NCI-H146 (cell line): ENCODE data around the gene BRCA2.
"Not testable (repeated sequence)": the region's sequence is repeated elsewhere in the genome, so short reads cannot be mapped to it uniquely, and the experiment has no call there.

Source experiments
- DNase-seq: peaks from one replicate; lab custom pipeline; 2025; lab: John Stamatoyannopoulos, UW

The BRCA2 gene

GRCh38 chr13:32311188-32311897 is 4.0 kb upstream of the BRCA2 start:
- no peak for DNase-seq

- DNase-seq, result peak; percentile 56
Observed at GRCh38 chr13:32314271-32315237, 754 bp upstream of the BRCA2 start.

DNA sequence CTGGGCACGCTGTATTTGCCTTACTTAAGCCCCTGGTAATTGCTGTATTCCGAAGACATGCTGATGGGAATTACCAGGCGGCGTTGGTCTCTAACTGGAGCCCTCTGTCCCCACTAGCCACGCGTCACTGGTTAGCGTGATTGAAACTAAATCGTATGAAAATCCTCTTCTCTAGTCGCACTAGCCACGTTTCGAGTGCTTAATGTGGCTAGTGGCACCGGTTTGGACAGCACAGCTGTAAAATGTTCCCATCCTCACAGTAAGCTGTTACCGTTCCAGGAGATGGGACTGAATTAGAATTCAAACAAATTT is 676 bp downstream of the BRCA2 start:
- DNase-seq, result no peak

- DNase-seq, result no peak
Observed at GRCh38 chr13:32316501-32316900, 1.2 kb downstream of the BRCA2 start.

DNA sequence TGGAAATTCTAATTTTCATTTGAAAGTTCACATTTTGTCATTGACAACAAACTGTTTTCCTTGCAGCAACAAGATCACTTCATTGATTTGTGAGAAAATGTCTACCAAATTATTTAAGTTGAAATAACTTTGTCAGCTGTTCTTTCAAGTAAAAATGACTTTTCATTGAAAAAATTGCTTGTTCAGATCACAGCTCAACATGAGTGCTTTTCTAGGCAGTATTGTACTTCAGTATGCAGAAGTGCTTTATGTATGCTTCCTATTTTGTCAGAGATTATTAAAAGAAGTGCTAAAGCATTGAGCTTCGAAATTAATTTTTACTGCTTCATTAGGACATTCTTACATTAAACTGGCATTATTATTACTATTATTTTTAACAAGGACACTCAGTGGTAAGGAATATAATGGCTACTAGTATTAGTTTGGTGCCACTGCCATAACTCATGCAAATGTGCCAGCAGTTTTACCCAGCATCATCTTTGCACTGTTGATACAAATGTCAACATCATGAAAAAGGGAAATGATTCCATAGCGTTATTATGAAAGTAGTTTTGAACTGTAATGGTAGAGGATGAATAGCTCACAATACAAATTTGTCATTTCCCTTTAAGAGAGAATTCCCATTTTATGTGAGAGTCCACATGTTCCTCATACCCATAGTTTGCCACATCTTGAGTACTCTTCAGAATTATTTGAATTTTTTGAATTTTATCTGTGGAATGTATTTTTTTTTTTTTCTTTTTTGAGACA is 2.6 kb downstream of the BRCA2 start:
- no peak for DNase-seq

GRCh38 chr13:32320528-32320927 is 5.2 kb downstream of the BRCA2 start:
- no peak for DNase-seq

DNA sequence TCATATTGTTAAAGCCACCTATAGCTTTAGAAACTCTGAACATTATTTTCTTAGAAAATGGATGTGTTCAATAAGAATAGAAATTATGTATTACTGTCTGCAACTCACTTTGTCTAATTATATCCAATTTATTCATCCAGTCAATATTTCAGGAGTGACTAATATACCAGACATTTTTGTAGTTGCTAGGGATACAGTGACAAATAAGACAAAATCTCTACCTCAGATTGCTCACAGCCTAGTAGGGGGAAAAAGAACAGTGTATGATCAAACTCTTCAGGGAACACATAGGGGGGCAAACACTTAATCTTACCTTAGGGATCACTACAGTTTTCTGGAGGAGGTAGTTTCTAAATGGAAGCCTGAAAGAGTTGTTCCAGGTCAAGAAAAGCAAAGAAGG is 8.6 kb downstream of the BRCA2 start:
- DNase-seq, result no peak

GRCh38 chr13:32330441-32330840 is 15.1 kb downstream of the BRCA2 start:
- DNase-seq, result no peak

DNA sequence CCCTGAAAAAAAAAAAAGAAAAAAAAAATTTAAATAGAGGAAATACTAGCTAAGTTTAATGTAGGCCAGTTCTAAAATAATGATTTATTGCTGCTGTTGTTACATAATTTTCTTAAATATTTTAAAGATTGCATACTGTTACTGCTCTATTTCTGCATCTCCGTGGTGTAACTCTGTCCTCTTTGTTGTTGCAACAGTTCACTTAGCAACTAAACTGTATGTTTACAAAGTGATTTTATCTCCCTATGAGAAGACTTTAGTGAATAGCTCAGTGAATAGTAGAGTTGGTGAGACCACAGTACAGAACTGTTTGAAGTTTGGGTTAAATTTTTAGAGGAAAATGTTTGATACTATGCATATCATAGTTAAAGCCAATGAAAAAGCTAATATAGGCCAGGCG is 19.4 kb downstream of the BRCA2 start:
- no peak for DNase-seq

GRCh38 chr13:32340914-32341313 is 25.6 kb downstream of the BRCA2 start:
- no peak for DNase-seq

DNA sequence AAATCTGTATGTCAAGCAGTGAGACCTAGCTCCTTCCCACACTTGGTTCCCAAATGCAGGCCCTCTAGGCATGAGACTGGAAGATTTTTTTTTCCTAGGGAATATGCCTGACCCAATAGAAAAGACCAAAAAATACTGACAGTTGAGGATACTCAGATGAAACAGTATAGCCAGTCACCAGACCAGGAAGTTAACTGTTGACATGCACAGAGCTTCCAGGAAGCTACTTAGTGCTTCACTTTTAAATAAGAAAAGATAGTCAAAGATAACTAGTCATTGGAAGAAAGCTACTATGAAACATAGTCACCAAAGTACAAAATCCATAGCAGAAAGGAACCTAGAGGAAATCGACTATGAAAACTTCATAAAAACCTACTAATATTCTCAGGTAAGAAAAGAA is 32.3 kb downstream of the BRCA2 start:
- no peak for DNase-seq

DNA sequence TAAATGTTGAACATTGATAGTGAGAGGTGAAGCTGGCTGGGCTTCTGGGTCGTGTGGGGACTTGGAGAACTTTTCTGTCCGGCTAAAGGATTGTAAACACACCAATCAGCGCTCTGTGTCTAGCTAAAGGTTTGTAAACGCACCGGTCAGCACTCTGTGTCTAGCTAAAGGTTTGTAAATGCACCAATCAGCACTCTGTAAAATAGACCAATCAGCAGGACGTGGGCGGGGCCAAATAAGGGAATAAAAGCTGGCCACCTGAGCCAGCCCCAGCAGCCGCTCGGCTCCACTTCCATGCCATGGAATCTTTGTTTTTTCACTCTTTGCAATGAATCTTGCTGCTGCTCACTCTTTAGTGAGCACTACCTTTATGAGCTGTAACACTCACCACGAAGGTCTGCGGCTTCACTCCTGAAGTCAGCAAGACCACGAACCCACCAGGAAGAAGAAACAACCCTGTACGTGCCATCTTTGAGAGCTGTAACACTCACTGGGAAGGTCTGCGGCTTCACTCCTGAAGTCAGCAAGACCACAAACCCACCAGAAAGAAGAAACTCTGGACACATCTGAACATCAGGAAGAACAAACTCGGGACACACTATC is 35.6 kb downstream of the BRCA2 start:
- not testable (repeated sequence) for DNase-seq

- no peak for DNase-seq
Observed at GRCh38 chr13:32354040-32354439, 38.7 kb downstream of the BRCA2 start.

DNA sequence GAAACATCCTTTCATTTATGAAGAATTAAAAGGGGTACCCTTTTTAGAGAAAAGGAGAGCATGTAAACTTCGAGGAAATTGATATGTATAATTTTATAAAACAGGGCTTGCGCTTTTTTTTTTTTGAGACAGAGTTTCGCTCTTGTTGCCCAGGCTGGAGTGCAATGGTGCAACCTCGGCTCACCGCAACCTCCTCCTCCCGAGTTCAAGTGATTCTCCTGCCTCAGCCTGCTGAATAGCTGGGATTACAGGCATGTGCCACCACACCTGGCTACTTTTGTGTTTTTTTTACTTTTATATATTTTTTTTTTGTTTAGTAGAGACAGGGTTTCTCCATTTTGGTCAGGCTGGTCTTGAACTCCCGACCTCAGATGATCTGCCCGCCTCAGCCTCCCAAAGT is 40.6 kb downstream of the BRCA2 start:
- DNase-seq, result not testable (repeated sequence)

- no peak for DNase-seq
Observed at GRCh38 chr13:32362574-32362973, 47.3 kb downstream of the BRCA2 start.

DNA sequence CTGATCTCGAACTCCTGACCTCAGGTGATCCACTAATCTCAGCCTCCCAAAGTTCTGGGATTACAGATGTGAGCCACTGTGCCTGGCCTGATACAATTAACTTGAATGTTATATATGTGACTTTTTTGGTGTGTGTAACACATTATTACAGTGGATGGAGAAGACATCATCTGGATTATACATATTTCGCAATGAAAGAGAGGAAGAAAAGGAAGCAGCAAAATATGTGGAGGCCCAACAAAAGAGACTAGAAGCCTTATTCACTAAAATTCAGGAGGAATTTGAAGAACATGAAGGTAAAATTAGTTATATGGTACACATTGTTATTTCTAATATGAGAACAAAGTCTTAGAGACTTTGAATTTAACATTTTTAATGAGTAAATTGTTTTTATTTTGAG is 55.5 kb downstream of the BRCA2 start:
- no peak for DNase-seq

DNA sequence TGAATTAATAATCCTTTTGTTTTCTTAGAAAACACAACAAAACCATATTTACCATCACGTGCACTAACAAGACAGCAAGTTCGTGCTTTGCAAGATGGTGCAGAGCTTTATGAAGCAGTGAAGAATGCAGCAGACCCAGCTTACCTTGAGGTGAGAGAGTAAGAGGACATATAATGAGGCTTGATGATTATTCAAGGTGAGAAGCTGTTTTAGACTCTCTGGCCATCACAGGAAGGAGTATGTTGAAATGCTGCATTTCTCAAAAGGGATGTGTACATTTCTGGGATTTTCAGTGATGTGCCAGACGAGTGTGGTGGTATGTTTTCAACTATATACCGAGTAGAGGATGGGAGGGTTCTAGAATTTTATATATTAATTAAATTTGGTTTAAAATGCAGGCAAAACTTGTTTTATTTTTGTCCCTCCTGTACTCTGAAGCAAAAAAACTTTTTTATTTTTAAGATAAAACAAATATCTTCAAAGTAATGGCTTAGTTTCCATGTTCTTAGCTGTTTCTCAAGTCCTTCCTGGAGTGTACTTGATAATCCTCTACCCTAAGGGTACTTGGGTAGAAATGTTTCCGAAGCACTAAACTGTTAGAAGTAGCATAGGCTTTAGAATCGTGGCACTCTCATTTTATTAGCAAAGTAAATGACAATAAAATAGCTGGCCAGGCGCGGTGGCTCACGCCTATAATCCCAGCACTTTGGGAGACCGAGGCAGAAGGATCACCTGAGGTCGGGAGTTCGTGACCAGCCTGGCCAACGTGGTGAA is 61.5 kb downstream of the BRCA2 start:
- no peak for DNase-seq

DNA sequence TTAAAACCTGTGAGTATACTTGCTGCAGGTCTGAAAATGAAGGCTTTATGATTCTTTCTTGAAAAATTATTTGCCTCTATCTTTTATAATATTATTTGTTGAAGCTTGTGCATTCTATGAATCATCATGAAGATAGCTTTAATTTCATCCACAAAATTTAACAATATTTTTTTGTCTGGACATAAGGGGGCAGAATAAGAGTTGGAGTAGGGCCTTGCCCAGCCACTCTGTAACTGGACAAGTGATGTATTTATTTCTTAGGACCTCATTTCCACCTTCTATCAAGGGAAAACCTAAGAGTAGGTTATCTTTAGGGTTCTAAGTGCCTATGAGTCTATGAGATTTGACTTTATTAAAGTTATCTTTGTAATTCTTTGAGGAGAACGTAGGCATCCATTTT is 62.7 kb downstream of the BRCA2 start:
- DNase-seq, result no peak

DNA sequence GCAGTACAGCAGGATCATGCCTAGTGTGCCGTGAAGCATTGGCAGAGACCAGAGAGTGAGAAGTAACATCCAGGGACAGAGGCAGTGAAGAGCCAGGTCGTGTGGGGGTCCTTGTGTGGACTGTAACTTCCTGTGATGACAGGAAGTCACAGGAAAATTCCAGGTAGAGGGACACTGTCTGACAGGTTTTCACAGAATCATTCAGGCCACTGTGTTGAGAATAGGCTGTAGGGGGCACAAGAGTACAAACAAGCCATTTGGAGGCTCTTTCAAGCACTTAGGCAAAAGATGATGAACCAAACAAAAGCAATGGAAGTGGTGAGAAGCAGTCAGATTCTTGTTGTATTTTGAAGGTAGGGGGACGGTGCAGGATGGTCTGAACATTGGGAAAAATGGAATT is 66.2 kb downstream of the BRCA2 start:
- DNase-seq, result peak; percentile 50

- DNase-seq, result no peak
Observed at GRCh38 chr13:32383836-32384618, 68.7 kb downstream of the BRCA2 start.

DNA sequence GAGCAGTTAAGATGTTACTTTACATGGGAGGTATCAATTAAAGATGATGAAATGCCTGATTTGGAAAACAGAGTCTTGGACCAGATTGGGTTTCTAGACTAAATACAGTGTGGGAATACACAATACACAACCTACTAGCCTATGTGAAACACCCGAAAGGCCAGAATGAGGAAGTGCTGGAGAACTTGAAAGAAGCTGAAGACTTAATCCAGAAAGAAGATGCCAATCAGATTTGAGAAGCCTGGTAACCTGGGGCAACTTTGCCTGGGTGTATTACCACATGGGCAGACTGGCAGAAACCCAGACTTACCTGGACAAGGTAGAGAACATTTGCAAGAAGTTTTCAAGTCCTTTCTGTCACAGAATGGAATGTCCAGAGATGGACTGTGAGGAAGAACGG is 69.4 kb downstream of the BRCA2 start:
- no peak for DNase-seq
